Stimulated activated CD4-positive, alpha-beta T cell treated with anti-CD3 and anti-CD28 coated beads, TNF-alpha, amount 100 ng/mL, for 1 hour (primary cell): Measurements from ENCODE around the gene DLEC1.
A peak's percentile ranks its signal among the peaks of the same experiment; 100 is the strongest.
"Not testable (repeated sequence)": the region's sequence is repeated elsewhere in the genome, so short reads cannot be mapped to it uniquely, and the experiment has no call there.

Source experiments
- DNase-seq, 3 donors: peaks; one replicate each; pipeline ENCODE4 v3.0.0-alpha.2; 2020; ENCODE audit warnings: low read depth in 3 of 3, low spot score in 1 of 3

Gene DLEC1

GRCh38 chr3:38135621-38136277 lies 96.7 kb downstream of the DLEC1 start:
- DNase-seq: not testable (repeated sequence)

GRCh38 chr3:38136393-38136776 lies 97.4 kb downstream of the DLEC1 start:
- DNase-seq: no peak

- peak; percentile 89 to 94 (median 92) for DNase-seq
These were observed 98.0 kb downstream of the DLEC1 start, which contains the start of gene ACAA1 for GRCh38 chr3:38136777-38137614. Gene ACAA1 (minus strand): TSS chr3:38137127. CDS start chr3:38137035, 92 bp downstream.

GRCh38 chr3:38137615-38138348 lies 98.8 kb downstream of the DLEC1 start:
- no peak for DNase-seq

- peak; percentile 59 to 75 (median 59) for DNase-seq
These were observed 99.6 kb downstream of the DLEC1 start, which contains the start of gene MYD88 for GRCh38 chr3:38138349-38139190. Gene MYD88 (plus strand): TSS chr3:38138661. CDS start chr3:38138701, 40 bp downstream.

GRCh38 chr3:38139191-38139590 lies 100.2 kb downstream of the DLEC1 start:
- no peak for DNase-seq

- no peak for DNase-seq
These were observed 100.6 kb downstream of the DLEC1 start for GRCh38 chr3:38139652-38140051.

- no peak for DNase-seq
These were observed 101.5 kb downstream of the DLEC1 start for GRCh38 chr3:38140326-38141172.

GRCh38 chr3:38141173-38141951 lies 102.4 kb downstream of the DLEC1 start:
- DNase-seq: no peak

GRCh38 chr3:38141952-38142273 lies 102.9 kb downstream of the DLEC1 start:
- DNase-seq: no peak

- no peak for DNase-seq
These were observed 104.0 kb downstream of the DLEC1 start for GRCh38 chr3:38142959-38143358.

- DNase-seq: no peak
These were observed 104.5 kb downstream of the DLEC1 start for GRCh38 chr3:38143511-38143910.

GRCh38 chr3:38146504-38146903 lies 107.5 kb downstream of the DLEC1 start:
- DNase-seq: no peak

- no peak for DNase-seq
These were observed 108.4 kb downstream of the DLEC1 start for GRCh38 chr3:38147421-38147820.

- no peak for DNase-seq
These were observed 109.4 kb downstream of the DLEC1 start for GRCh38 chr3:38148311-38148882.

- no peak for DNase-seq
These were observed 110.7 kb downstream of the DLEC1 start for GRCh38 chr3:38149708-38150107.

- DNase-seq: no peak
These were observed 111.9 kb downstream of the DLEC1 start for GRCh38 chr3:38150780-38151528.

GRCh38 chr3:38151667-38152265 lies 112.8 kb downstream of the DLEC1 start:
- DNase-seq: no peak
